OCI-LY3 (cell line): Measurements from ENCODE around the gene SCIN.

Experiments
- EZH2phosphoT487 ChIP-seq: fragments of 200-600 bp; shearing (Covaris generic); IDR thresholded peaks from 2 replicates; pipeline ENCODE4 v1.6.1; 2018; ENCODE audit warnings: antibody characterized with exemption, mixed run types, low read depth
- TF ChIP-seq, protein P1 (sequence below): fragments of 200-600, 300-600 bp; sonication (generic); IDR thresholded peaks from 2 replicates; pipeline ENCODE4 v1.5.1; 2014; ENCODE audit warnings: antibody characterized with exemption, low read length, low read depth

DNA sequence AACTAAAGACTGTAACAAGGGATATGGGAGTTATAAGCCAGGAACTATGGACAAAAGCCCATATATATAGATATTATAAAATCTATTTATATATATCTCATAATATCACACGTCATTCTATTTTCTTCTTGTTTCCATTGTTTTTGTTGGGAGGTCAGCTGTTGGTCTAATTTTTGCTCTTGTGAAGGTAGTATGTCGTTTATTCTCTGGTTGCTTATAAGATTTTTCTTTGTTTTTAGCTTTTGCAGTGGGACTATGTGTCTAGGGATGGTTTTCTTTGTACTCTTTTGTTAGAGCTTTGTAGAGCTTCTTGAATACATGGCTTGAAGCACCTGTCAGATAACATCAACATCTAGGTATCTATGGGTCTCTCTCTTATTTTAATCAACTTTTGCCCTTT, 130.9 kb downstream of the SCIN start:
- TF ChIP-seq, protein P1, sequence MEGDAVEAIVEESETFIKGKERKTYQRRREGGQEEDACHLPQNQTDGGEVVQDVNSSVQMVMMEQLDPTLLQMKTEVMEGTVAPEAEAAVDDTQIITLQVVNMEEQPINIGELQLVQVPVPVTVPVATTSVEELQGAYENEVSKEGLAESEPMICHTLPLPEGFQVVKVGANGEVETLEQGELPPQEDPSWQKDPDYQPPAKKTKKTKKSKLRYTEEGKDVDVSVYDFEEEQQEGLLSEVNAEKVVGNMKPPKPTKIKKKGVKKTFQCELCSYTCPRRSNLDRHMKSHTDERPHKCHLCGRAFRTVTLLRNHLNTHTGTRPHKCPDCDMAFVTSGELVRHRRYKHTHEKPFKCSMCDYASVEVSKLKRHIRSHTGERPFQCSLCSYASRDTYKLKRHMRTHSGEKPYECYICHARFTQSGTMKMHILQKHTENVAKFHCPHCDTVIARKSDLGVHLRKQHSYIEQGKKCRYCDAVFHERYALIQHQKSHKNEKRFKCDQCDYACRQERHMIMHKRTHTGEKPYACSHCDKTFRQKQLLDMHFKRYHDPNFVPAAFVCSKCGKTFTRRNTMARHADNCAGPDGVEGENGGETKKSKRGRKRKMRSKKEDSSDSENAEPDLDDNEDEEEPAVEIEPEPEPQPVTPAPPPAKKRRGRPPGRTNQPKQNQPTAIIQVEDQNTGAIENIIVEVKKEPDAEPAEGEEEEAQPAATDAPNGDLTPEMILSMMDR = no peak
- TF ChIP-seq EZH2phosphoT487 = no peak
